GM06990 (cell line): ENCODE data around the gene SPRN.
"Not testable (repeated sequence)": the region's sequence is repeated elsewhere in the genome, so short reads cannot be mapped to it uniquely, and the experiment has no call there.

ENCODE experiments used
- DNase-seq: peaks from one replicate; pipeline ENCODE4 v3.0.0-alpha.2; 2011; ENCODE audit not compliant: insufficient read length; ENCODE audit errors: extremely low read depth
- H3K27me3 ChIP-seq: replicated peaks from 2 replicates; pipeline ENCODE4 v1.6.0; 2011; ENCODE audit warnings: low read length; ENCODE audit not compliant: control insufficient read depth, insufficient read depth
- H3K36me3 ChIP-seq: 2 replicates; pipeline ENCODE4 v1.5.1; 2011; ENCODE audit warnings: low read length; ENCODE audit not compliant: control insufficient read depth, insufficient read depth
- H3K4me3 ChIP-seq: replicated peaks from 2 replicates; pipeline ENCODE4 v1.5.1; 2011; ENCODE audit warnings: low read depth, mild to moderate bottlenecking, control low read depth, low read length
- TF ChIP-seq, protein P1 (sequence below): IDR thresholded peaks from 2 replicates; pipeline ENCODE4 v1.5.1; 2011; ENCODE audit warnings: low read length, control low read depth, mild to moderate bottlenecking, inconsistent platforms; ENCODE audit not compliant: insufficient read depth, poor library complexity, severe bottlenecking

Gene SPRN

DNA sequence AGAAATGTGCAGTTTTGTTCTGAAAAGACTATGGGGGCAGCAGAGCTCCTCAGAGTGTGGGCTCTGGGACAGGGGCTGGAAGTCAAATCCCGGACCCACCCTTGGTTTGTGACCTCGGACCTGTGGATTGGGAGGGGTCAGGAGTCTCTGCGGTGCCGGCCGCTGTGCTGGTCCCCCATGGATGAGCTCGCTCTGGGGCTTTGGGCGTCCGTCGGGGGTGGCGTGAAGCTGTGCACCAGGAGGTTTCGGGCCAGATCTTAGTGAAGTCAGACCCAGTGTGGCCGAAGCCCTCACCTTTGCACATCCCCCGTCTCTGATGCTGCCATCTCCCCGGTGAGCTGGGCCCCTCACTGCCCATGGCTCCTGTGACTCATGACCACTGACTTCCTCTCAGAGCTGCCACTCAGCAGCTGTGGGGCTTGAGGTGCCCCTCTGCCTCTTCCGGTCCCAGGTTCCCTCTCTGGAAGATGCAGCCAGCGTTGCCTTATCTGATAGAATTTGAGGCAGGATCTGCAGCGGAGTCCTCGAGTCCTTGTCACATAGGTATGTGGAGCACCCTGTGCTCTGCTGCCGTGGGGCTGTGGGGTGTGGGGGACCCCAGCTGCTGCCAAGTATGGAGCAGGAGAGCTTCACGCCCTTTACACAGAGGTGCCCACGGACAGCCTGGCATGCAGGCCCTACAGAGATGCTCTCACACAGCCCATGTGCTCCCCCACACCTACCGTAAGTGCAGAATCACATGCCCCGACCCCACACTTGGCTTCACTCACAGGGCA is 18.0 kb upstream of the SPRN start:
- H3K4me3 ChIP-seq, result no peak overlapping the region
- no peaks in the 10 kb centered on the region for H3K36me3 ChIP-seq
- no peak for DNase-seq
- TF ChIP-seq, protein P1, sequence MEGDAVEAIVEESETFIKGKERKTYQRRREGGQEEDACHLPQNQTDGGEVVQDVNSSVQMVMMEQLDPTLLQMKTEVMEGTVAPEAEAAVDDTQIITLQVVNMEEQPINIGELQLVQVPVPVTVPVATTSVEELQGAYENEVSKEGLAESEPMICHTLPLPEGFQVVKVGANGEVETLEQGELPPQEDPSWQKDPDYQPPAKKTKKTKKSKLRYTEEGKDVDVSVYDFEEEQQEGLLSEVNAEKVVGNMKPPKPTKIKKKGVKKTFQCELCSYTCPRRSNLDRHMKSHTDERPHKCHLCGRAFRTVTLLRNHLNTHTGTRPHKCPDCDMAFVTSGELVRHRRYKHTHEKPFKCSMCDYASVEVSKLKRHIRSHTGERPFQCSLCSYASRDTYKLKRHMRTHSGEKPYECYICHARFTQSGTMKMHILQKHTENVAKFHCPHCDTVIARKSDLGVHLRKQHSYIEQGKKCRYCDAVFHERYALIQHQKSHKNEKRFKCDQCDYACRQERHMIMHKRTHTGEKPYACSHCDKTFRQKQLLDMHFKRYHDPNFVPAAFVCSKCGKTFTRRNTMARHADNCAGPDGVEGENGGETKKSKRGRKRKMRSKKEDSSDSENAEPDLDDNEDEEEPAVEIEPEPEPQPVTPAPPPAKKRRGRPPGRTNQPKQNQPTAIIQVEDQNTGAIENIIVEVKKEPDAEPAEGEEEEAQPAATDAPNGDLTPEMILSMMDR, result no peak
- H3K27me3 ChIP-seq, result no peaks in the 10 kb centered on the region

DNA sequence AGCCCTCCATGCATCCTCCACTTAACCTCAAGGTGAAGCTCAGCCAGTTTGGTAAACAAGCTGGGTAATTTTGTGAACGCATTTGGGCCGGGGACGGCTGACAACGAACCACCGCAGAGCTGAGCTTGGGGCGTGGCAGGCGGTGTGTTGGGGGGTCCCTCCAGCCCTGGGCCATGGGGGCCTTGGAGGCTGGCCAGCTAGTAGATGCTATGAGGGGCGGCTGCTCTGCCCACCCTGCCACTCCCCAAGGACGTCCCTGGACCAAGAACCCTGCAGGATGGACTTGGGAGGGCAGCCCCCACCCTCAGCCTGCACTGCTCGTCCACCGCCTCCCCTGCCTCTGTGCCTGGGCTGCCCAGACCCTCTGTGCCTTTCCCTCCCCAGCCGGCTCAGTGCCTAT is 17.4 kb upstream of the SPRN start:
- Histone ChIP-seq H3K27me3 (no peaks in the 10 kb centered on the region), H3K4me3 (no peak overlapping the region), H3K36me3 (no peaks in the 10 kb centered on the region)
- TF ChIP-seq, protein P1, result no peak
- DNase-seq, result no peak

DNA sequence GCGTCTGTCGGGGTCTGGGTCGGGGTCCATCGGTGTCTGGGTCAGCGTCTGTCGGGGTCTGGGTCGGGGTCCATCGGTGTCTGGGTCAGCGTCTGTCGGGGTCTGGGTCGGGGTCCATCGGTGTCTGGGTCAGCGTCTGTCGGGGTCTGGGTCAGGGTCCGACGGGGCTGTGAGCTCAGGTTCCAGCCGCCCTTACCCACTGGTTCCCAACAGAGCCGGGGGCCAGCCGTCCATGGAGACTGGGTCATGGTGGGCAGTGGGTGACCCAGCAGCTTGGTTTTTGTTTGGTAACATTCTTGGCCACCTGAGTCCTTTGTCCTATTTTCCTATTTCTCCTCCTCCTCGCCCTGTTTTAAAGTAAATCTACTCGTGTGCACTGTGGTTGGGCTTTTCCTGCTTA is 16.9 kb upstream of the SPRN start:
- DNase-seq, H3K36me3 ChIP-seq, H3K4me3 ChIP-seq, H3K27me3 ChIP-seq: not testable (repeated sequence)

DNA sequence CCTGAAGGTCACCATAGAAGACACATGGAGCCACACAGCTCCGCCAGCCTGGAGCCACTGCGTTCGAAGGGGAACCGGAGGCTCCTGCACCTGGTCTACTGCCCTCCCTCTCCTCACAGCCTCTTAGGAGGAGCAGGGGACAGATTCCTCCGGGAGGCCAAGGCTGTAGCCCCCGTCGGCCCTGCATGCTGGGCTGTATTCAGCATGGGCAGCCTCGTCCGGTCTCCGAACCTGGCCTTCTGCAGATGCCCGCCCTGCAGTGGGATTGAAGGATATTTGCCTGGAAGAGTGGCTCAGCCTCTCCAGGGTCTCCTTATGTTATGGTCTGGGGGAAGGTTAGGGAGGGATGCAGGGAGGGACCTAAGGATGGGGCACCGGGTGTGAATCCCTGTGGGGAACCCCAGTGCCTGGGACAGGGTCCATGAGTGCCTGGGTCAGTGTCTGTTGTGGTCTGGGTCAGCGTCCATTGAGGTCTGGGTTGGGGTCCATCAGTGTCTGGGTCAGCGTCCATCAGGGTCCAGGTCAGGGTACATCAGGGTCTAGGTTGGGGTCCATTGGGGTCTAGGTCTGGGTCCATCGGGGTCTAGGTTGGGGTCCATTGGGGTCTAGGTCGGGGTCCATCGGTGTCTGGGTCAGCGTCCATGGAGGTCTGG is 16.3 kb upstream of the SPRN start:
- H3K4me3 ChIP-seq, result no peak overlapping the region
- DNase-seq, result no peak
- TF ChIP-seq, protein P1, result no peak
- no peaks in the 10 kb centered on the region for H3K27me3 ChIP-seq
- H3K36me3 ChIP-seq, result no peaks in the 10 kb centered on the region

DNA sequence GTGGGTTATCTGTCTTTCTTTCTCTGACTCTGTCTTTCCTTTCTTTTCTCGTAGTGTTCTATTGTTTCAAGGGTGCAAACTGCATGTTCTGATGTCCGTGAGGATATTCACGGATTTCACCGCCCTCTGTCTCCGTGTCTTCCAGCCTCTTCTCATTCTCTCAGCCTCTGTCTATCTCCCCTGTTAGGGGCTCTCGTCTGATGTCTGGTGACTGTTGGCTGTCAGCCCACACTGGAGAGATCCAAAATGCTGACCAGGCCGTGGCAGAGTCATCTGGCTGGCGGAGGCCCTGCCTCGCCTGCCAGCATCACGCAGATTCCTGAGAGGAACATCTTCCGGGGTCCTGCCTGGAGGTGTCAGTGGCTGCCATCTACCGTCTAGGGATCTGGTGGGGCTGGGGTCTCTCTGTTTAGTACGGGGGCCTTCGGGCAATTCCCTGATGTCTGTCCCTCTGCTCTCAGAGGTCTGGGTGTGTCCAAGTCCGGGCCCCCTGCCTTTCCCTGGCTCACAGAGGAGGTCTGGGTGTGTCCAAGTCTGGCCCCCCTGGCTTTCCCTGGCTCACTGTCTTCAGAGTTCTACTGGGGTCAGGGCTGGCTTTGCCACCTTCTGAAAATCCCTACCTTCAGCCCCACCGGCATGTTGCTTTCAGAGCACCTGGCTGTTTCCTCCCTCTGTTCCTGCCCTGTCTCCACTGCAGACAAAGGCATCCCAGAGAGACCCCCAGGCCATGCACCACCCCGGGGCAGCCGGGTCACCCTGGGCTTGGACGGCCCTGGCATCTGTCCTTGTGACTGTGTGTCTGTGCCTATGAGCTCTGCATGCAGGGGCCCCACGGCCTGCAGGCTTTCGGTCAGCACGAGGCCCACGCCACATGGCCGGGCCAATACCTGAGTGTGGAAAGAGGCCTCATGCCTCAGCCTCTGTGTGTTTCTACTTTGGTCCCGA is 15.4 kb upstream of the SPRN start:
- H3K4me3 ChIP-seq, result no peak overlapping the region
- H3K36me3 ChIP-seq, result no peaks in the 10 kb centered on the region
- TF ChIP-seq, protein P1, result no peak
- no peaks in the 10 kb centered on the region for H3K27me3 ChIP-seq
- DNase-seq, result no peak

DNA sequence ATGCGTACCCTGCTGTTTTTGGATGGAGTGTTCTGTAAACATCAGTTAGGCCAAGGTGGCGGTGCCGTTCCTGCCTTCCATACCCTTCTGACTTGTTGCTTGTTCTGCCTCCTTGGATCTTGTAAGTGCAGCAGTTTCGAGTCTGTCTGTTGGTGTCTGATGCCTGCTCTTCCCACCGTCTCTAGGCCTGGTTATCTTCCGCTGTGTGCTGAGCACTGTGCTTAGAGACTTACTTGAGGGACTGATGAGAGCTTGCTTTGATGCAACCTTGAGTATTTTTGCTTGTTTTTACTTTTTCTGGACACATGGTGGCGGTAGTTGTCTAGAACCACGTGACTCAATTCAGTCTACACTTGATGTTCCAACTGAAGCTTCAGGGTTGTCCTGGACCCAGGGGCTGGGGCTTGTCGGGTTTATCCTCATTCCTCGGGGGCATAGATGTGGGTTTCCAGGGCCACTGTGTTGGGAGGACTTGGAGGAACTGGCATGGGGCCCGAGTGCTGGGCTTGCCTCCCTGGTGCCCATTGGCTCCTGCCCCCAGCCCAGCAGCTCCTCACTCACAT is 14.4 kb upstream of the SPRN start:
- TF ChIP-seq, protein P1, result peak; percentile 47
- Histone ChIP-seq H3K36me3 (no peaks in the 10 kb centered on the region), H3K27me3 (no peaks in the 10 kb centered on the region), H3K4me3 (no peak overlapping the region)
- no peak for DNase-seq

DNA sequence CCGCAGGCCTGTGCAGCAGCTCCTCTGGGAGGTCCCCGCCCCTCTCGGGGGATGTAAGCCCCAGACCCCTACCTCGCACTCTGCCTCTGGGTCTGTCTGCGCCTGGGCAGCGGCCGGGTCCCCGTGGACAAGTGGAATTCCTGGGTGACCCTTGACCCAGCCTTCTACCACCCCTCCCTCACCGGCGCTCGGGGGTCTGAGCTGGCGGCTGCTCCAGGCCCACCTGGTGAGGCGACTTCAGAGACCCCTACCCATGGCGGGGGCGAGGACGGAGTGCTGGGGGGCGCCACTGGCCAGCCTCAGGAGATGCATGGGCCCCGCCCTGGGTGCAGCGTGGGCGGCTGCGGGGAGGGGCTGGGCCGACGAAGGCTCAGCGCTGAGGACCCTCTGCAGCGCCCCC is 8.4 kb upstream of the SPRN start:
- H3K4me3 ChIP-seq, H3K27me3 ChIP-seq, H3K36me3 ChIP-seq, DNase-seq: not testable (repeated sequence)

DNA sequence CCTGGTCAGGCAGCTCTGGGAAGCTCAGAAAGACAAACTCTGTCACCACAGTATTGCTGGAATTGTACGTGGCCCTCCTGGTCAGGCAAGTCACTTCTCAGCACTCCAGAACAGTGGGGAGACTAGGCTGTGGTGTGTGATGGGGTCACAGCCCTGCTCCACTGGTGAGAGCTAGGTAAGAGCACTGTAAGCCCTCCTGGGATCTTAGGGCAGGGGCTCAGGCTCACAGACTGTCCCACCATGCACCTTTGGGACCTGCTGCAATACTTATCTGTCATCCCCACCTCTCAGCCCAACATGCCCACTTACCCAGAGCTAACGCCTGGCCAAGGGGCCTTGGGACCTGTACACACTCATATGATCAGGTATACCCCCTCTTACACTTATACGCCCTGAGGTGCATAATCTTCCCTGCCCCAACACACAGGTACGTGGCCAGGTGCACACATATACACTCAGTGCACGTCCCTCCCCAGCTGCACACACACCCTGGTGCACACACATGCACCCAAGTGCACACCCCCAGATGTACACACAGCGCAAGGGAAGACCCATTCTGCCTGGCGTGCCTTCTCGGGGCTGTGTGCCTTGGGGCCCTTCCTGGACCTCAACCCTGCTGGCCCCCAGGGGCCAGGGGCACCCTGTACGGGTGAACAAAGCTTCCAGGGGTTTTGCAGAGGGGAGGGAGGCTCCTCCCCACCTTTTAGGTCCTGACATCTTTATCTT is 7.6 kb upstream of the SPRN start:
- H3K27me3 ChIP-seq, H3K4me3 ChIP-seq, H3K36me3 ChIP-seq, DNase-seq: not testable (repeated sequence)
